SK-N-SH (cell line): ENCODE data around the gene PDCD2. TPM values are rescaled to one million over a fixed set of nuclear protein-coding genes. Genes with fewer than 3 reads are reported as not detected.

Source experiments
- CTCF ChIA-PET: fragments of 300-600, 350-600 bp; formaldehyde crosslinking; extraction: SDS; loops from one replicate; lab custom pipeline; 2021; lab: Yijun Ruan, JAX
- POLR2A ChIA-PET: fragments of 350-600 bp; sonication (Branson Sonifier 250); formaldehyde crosslinking; extraction: SDS; loops from one replicate; lab custom pipeline; 2020; ENCODE audit warnings: antibody characterized with exemption, inconsistent platforms; lab: Yijun Ruan, JAX
- DNase-seq: peaks from one replicate; pipeline ENCODE4 v3.0.0; 2012
- H2AFZ ChIP-seq: fragments of 200-600 bp; sonication (generic); 2 replicates; pipeline ENCODE4 v1.8.1; 2016; ENCODE audit warnings: antibody characterized with exemption, mild to moderate bottlenecking, low read depth
- H3F3A ChIP-seq: fragments of 200-600 bp; sonication (generic); replicated peaks from 2 replicates; pipeline ENCODE3; 2016; ENCODE audit warnings: antibody characterized with exemption, mild to moderate bottlenecking; ENCODE audit not compliant: insufficient read depth
- H3K27ac ChIP-seq, 2 experiments: fragments of 200-500 bp in 1 of 2; fragments of 200-600 bp in 1 of 2; sonication (Bioruptor generic) in 1 of 2; sonication (generic), shearing (Covaris generic) in 1 of 2; 2 replicates each; pipeline versions ENCODE4 v1.5.1 to v1.6.1; 2014 to 2016; ENCODE audit warnings: low read depth in 2 of 2, inconsistent platforms in 1 of 2, low read length in 1 of 2, mild to moderate bottlenecking in 1 of 2, mixed read lengths in 1 of 2
- H3K27me3 ChIP-seq: fragments of 200-600 bp; sonication (generic), shearing (Covaris generic); 2 replicates; pipeline ENCODE4 v1.6.1; 2016; ENCODE audit warnings: mixed run types; ENCODE audit not compliant: insufficient read depth
- H3K36me3 ChIP-seq, 2 experiments: fragments of 200-500 bp in 1 of 2; fragments of 200-600 bp in 1 of 2; sonication (Bioruptor generic) in 1 of 2; sonication (generic) in 1 of 2; replicated peaks in 1 of 2; 2 replicates each; pipeline versions ENCODE3 to v1.5.1; 2014 to 2016; ENCODE audit warnings: low read length in 1 of 2, mild to moderate bottlenecking in 1 of 2; ENCODE audit not compliant: insufficient read depth in 2 of 2, control insufficient read depth in 1 of 2
- H3K4me1 ChIP-seq, 2 experiments: fragments of 200-500 bp in 1 of 2; fragments of 200-600 bp in 1 of 2; sonication (Bioruptor generic) in 1 of 2; sonication (generic), shearing (Covaris generic) in 1 of 2; 2 replicates each; pipeline versions ENCODE4 v1.5.1 to v1.6.1; 2014 to 2016; ENCODE audit warnings: low read depth in 1 of 2, low read length in 1 of 2, mixed run types in 1 of 2; ENCODE audit not compliant: insufficient read depth in 2 of 2, control insufficient read depth in 1 of 2
- H3K4me2 ChIP-seq: fragments of 200-600 bp; sonication (generic), shearing (Covaris generic); 2 replicates; pipeline ENCODE4 v1.6.1; 2017; ENCODE audit warnings: mixed run types
- H3K4me3 ChIP-seq, 2 experiments: fragments of 200-500 bp in 1 of 2; fragments of 200-600 bp in 1 of 2; sonication (Bioruptor generic) in 1 of 2; sonication (generic), shearing (Covaris generic) in 1 of 2; 2 replicates each; pipeline versions ENCODE4 v1.5.1 to v1.8.1; 2014 to 2016; ENCODE audit warnings: low read depth in 2 of 2, inconsistent platforms in 1 of 2, low read length in 1 of 2, mild to moderate bottlenecking in 1 of 2, mixed read lengths in 1 of 2, moderate library complexity in 1 of 2
- H3K79me2 ChIP-seq: fragments of 200-600 bp; sonication (generic); 2 replicates; pipeline ENCODE4 v1.8.1; 2017; ENCODE audit warnings: mild to moderate bottlenecking; ENCODE audit not compliant: insufficient read depth
- H3K9ac ChIP-seq: fragments of 200-600 bp; sonication (generic); 2 replicates; pipeline ENCODE4 v1.6.1; 2017; ENCODE audit warnings: mixed run types
- H3K9me2 ChIP-seq: fragments of 200-600 bp; sonication (generic); 2 replicates; pipeline ENCODE4 v1.6.1; 2017; ENCODE audit warnings: mixed run types
- H3K9me3 ChIP-seq: fragments of 200-600 bp; sonication (generic); 2 replicates; pipeline ENCODE4 v1.6.1; 2017; ENCODE audit warnings: mixed run types, mild to moderate bottlenecking, moderate library complexity
- H4K20me1 ChIP-seq: fragments of 200-600 bp; sonication (generic); 2 replicates; pipeline ENCODE4 v1.6.1; 2017; ENCODE audit warnings: mild to moderate bottlenecking, mixed run types; ENCODE audit not compliant: insufficient read depth
- ELF1 ChIP-seq: IDR thresholded peaks from 2 replicates; pipeline ENCODE4 v1.4.0; 2012
- FOXJ3 ChIP-seq: sonication (generic); formaldehyde crosslinking; IDR thresholded peaks from 2 replicates; pipeline ENCODE4 v1.5.1; 2020; ENCODE audit warnings: mild to moderate bottlenecking, missing genetic modification reagents
- GABPA ChIP-seq: IDR thresholded peaks from 2 replicates; pipeline ENCODE4 v1.4.0; 2012; ENCODE audit warnings: low read depth, mild to moderate bottlenecking
- JUND ChIP-seq: IDR thresholded peaks from 2 replicates; pipeline ENCODE4 v1.4.0; 2012
- MAX ChIP-seq: IDR thresholded peaks from 2 replicates; pipeline ENCODE4 v1.4.0; 2012; ENCODE audit warnings: low read depth
- MXI1 ChIP-seq: IDR thresholded peaks from 2 replicates; pipeline ENCODE4 v1.6.1; 2012; ENCODE audit warnings: mild to moderate bottlenecking, low read depth, low read length, improper control_type of control experiment
- POLR2AphosphoS5 ChIP-seq: IDR thresholded peaks from 2 replicates; pipeline ENCODE4 v1.6.1; 2012; ENCODE audit warnings: low read depth, low read length
- RAD21 ChIP-seq: IDR thresholded peaks from 2 replicates; pipeline ENCODE4 v1.6.1; 2012; ENCODE audit warnings: mild to moderate bottlenecking, low read length
- RCOR1 ChIP-seq: fragments of 150-350 bp; IDR thresholded peaks from 2 replicates; pipeline ENCODE4 v1.6.1; 2017; ENCODE audit warnings: antibody characterized with exemption, low read length
- REST ChIP-seq: IDR thresholded peaks from 2 replicates; pipeline ENCODE4 v1.6.1; 2012; ENCODE audit warnings: mild to moderate bottlenecking, low read depth, low read length, moderate library complexity
- RFX5 ChIP-seq: IDR thresholded peaks from 2 replicates; pipeline ENCODE4 v1.6.1; 2012; ENCODE audit warnings: mild to moderate bottlenecking, improper control_type of control experiment, low read length
- RXRA ChIP-seq: IDR thresholded peaks from 2 replicates; pipeline ENCODE4 v1.4.0; 2012; ENCODE audit warnings: low read depth, mild to moderate bottlenecking, borderline replicate concordance
- SIN3A ChIP-seq: IDR thresholded peaks from 2 replicates; pipeline ENCODE4 v1.6.1; 2012; ENCODE audit warnings: low read depth, mild to moderate bottlenecking, low read length, moderate library complexity, borderline replicate concordance
- TAF1 ChIP-seq: IDR thresholded peaks from 2 replicates; pipeline ENCODE4 v1.6.1; 2012; ENCODE audit warnings: low read depth, mild to moderate bottlenecking, low read length, moderate library complexity, borderline replicate concordance
- TCF12 ChIP-seq: IDR thresholded peaks from 2 replicates; pipeline ENCODE4 v1.4.0; 2012
- TEAD4 ChIP-seq: IDR thresholded peaks from 2 replicates; pipeline ENCODE4 v1.4.0; 2012; ENCODE audit warnings: mild to moderate bottlenecking, borderline replicate concordance; ENCODE audit not compliant: insufficient read depth
- USF1 ChIP-seq: IDR thresholded peaks from 2 replicates; pipeline ENCODE4 v1.4.0; 2012; ENCODE audit warnings: low read depth, borderline replicate concordance
- ZBTB33 ChIP-seq: IDR thresholded peaks from 2 replicates; pipeline ENCODE4 v1.4.0; 2012; ENCODE audit warnings: low read depth, borderline replicate concordance
- WGBS: methylation state at CpG from one replicate; pipeline ENCODE4 v1.1.6; 2017; ENCODE audit warnings: low lambda C conversion rate; 5-methylcytosine and 5-hydroxymethylcytosine counted together
- polyA plus RNA-seq, 3 experiments: library from polyadenylated mRNA; depleted of rRNA; stranded (reverse); fragments of >200 nt; gene quantifications; 2 replicates each; pipeline ENCODE4 v1.2.3, GENCODE V29; 2012

PDCD2 gene
- polyA plus RNA-seq, 1 of the 3 experiments (the other 2 are of a cell fraction), result 82.1 TPM

DNA sequence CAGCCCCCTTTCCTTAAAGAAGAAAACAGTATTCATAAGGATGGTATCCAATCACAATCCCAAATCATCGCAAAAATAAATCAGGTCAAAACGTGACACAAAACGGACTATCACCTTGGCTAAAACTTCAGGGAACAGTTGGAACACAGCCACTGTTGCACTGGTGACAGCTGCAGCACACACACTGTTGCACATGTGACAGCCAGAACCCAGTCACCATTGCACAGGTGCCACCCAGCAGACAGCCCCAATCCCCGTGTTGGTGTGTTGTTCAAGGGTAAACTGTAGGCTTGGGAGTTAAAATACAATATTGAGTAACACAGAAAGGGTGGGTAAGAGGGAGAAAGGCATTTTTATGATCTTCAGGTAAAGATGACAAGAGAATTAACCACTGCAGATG, 47.1 kb downstream of the PDCD2 start:
- H3K9me2 ChIP-seq, result no peaks in the 10 kb centered on the region
- no peaks in the 10 kb centered on the region for H3K9me3 ChIP-seq
- TF ChIP-seq SIN3A (no peak), TEAD4 (no peak), GABPA (no peak), MXI1 (no peak), USF1 (no peak), TAF1 (no peak), REST (no peak), RCOR1 (no peak), ELF1 (no peak), TCF12 (no peak), RXRA (no peak), ZBTB33 (no peak), JUND (no peak), FOXJ3 (CRISPR knock-in tag) (no peak), MAX (no peak), RAD21 (no peak), RFX5 (no peak), POLR2AphosphoS5 (no peak)
- H3K9ac ChIP-seq, result no peak overlapping the region
- H3K79me2 ChIP-seq, result peaks cover 49% of the 10 kb centered on the region
- H4K20me1 ChIP-seq, result peaks cover 34% of the 10 kb centered on the region
- no peaks in the 10 kb centered on the region for H3K4me1 ChIP-seq
- H3F3A ChIP-seq, result peaks cover 10% of the 10 kb centered on the region
- peaks cover 88 to 93% of the 10 kb centered on the region in 2 experiments for H3K36me3 ChIP-seq
- no peak overlapping the region for H3K4me2 ChIP-seq
- H3K27me3 ChIP-seq, result no peaks in the 10 kb centered on the region
- no peak overlapping the region for H2AFZ ChIP-seq
- no peak overlapping the region for H3K27ac ChIP-seq
- H3K4me3 ChIP-seq, result no peak overlapping the region
- DNase-seq, result no peak
- POLR2A ChIA-PET, result no interaction called here
- CTCF ChIA-PET, result no interaction called here
- WGBS, result 99% methylated on average over 4 of the region's 4 CpGs
